Nephron (organoid): ENCODE data around the gene TSPAN11.
A peak's percentile ranks its signal among the peaks of the same experiment; 100 is the strongest.

Experiments
- H3K27ac Mint-ChIP-seq, 3 experiments: 2 replicates each; pipeline ENCODE4 v1.8.0; 2020; ENCODE audit warnings: mixed read lengths in 3 of 3, mild to moderate bottlenecking in 2 of 3, moderate library complexity in 1 of 3
- H3K27me3 Mint-ChIP-seq: 2 replicates; pipeline ENCODE4 v1.8.0; 2021; ENCODE audit warnings: low read depth, mild to moderate bottlenecking, moderate library complexity, mixed read lengths
- H3K36me3 Mint-ChIP-seq: 2 replicates; pipeline ENCODE4 v1.8.0; 2020; ENCODE audit warnings: low read depth, mixed read lengths
- H3K4me1 Mint-ChIP-seq: 2 replicates; pipeline ENCODE4 v1.8.0; 2020; ENCODE audit warnings: mixed read lengths
- H3K4me3 Mint-ChIP-seq, 3 experiments: 2 replicates each; pipeline ENCODE4 v1.8.0; 2020; ENCODE audit warnings: mild to moderate bottlenecking in 3 of 3, mixed read lengths in 3 of 3, moderate library complexity in 2 of 3
- H3K9me3 Mint-ChIP-seq: 2 replicates; pipeline ENCODE4 v1.8.0; 2020; ENCODE audit warnings: mixed read lengths
- TF ChIP-seq, protein P1 (sequence below), 3 experiments: fragments of 200-600 bp; sonication (generic); IDR thresholded peaks; one replicate each; pipeline ENCODE4 v1.5.0; 2021; ENCODE audit warnings: antibody characterized with exemption in 3 of 3; ENCODE audit not compliant: unreplicated experiment in 3 of 3

TSPAN11 gene

DNA sequence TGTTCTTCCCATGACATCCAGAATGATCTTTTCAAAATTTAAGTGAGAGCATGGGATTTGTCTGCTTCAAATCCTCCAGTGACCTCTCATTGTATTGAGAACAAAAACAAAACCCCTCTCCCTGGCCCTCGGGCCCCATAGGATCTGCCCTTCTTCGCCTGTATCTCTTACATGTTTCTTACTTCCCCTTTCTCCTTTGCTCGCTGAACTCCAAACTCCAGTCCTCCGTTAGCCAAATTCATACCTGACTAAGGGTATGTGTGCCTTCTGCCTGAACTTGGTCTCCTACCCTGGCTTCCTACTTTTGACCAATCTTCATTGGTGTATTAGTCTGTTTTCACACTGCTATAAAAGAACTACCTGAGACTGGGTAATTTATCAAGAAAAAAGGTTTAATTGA is 13.2 kb upstream of the TSPAN11 start:
- no peaks in the 10 kb centered on the region for H3K27me3 Mint-ChIP-seq
- peaks cover 5% of the 10 kb centered on the region for H3K9me3 Mint-ChIP-seq
- no peak overlapping the region for H3K27ac Mint-ChIP-seq
- TF ChIP-seq, protein P1, sequence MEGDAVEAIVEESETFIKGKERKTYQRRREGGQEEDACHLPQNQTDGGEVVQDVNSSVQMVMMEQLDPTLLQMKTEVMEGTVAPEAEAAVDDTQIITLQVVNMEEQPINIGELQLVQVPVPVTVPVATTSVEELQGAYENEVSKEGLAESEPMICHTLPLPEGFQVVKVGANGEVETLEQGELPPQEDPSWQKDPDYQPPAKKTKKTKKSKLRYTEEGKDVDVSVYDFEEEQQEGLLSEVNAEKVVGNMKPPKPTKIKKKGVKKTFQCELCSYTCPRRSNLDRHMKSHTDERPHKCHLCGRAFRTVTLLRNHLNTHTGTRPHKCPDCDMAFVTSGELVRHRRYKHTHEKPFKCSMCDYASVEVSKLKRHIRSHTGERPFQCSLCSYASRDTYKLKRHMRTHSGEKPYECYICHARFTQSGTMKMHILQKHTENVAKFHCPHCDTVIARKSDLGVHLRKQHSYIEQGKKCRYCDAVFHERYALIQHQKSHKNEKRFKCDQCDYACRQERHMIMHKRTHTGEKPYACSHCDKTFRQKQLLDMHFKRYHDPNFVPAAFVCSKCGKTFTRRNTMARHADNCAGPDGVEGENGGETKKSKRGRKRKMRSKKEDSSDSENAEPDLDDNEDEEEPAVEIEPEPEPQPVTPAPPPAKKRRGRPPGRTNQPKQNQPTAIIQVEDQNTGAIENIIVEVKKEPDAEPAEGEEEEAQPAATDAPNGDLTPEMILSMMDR (IDR thresholded peaks at IDR 0.05; ENCODE audit: unreplicated experiment in 3 of 3) = no peak
- H3K36me3 Mint-ChIP-seq = no peaks in the 10 kb centered on the region
- H3K4me1 Mint-ChIP-seq = peaks cover 17% of the 10 kb centered on the region
- H3K4me3 Mint-ChIP-seq = no peak overlapping the region

DNA sequence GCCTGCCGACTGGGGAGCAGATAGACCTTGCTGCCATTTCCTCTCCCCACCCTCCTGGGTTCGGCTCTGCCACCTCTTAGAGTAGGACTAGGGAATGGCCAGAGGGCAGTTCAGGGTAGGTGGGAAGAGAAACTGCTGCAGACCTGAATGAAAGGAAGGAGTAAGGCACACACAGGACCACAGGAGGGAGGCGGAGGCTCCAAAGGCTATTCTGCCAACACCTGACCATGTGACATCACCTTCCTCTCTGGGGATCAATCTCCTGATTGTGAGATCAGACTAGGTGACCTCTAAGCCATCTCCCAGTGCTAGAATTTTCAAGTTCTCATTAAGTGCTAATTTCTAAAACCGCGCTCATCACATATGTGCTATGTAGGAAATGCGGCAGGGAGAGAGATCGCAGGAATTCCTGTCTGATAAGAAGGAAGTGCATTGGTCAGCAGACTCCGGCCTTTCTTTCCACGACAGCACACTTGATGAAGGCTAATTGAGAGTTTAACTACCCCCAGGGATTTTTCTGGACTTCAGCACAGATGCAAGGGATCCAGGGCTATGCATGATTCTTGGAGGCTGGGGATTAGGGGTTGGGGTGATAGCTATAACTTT is 11.5 kb upstream of the TSPAN11 start:
- no peaks in the 10 kb centered on the region for H3K4me1 Mint-ChIP-seq
- H3K27ac Mint-ChIP-seq = no peak overlapping the region
- H3K4me3 Mint-ChIP-seq = no peak overlapping the region
- H3K27me3 Mint-ChIP-seq = no peaks in the 10 kb centered on the region
- H3K36me3 Mint-ChIP-seq = no peaks in the 10 kb centered on the region
- peaks cover 2% of the 10 kb centered on the region for H3K9me3 Mint-ChIP-seq
- TF ChIP-seq, protein P1 (IDR thresholded peaks at IDR 0.05; ENCODE audit: unreplicated experiment in 3 of 3) = no peak

DNA sequence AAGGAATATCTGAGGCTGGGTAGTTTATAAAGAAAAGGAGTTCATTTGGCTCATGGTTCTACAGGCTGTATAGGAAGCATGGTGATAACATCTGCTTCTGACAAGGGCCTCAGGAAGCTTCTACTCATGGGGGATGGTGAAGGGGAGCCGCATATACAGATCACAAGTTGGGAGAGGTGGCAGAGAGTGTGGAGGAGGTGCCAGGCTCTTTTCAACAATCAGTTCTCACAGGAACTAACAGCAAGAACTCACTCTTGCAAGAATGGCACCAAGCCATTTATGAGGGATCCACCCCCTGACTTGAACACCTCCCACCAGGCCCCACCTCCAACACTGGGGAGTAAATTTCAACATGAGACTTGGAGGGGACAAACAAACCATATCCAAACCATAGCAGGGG is 3.5 kb upstream of the TSPAN11 start:
- TF ChIP-seq, protein P1 (IDR thresholded peaks at IDR 0.05; ENCODE audit: unreplicated experiment in 3 of 3) = no peak

DNA sequence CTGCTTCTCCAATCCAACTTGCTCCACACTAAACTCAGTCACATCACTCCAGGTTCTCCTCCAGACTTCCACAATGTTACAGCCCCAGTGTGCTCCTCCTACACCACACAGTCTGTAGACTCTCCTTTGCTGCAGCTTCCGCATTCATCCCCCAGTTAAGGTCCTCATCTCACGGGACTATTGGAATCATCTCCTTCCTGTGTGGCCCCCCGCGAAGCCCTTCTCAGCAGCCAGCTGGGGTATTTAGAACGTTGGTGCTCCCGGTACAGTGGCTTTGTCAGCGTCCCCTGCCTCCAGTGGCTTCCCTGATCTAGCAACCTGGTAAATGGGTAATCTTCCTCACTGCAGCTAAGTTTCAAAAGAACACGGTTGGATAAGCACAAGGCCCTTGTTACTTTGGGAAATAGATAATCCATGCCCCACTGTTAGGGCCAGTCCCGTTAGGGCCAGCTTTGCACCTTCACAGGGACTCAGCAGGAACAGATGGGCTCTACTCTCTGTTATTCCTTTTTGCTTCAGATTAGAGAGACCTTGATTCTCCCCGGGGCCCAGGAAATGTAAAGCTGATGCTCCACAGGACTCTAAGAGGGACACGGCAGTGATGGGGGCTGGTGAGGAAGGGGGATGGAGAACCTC is 823 bp upstream of the TSPAN11 start:
- Mint-ChIP-seq H3K4me3 (peak overlapping the region; percentile 78 to 81 (median 80)), H3K27ac (peak overlapping the region; percentile 52 to 63 (median 60)), H3K27me3 (peaks cover 14% of the 10 kb centered on the region), H3K4me1 (peaks cover 38% of the 10 kb centered on the region), H3K36me3 (no peaks in the 10 kb centered on the region), H3K9me3 (no peaks in the 10 kb centered on the region)
- TF ChIP-seq, protein P1 (IDR thresholded peaks at IDR 0.05; ENCODE audit: unreplicated experiment in 3 of 3) = no peak

More for the DNA sequence above, 3.5 kb upstream of the TSPAN11 start:
- Mint-ChIP-seq H3K27ac (no peak overlapping the region), H3K4me1 (peaks cover 18% of the 10 kb centered on the region), H3K9me3 (no peaks in the 10 kb centered on the region), H3K27me3 (peaks cover 10% of the 10 kb centered on the region), H3K36me3 (no peaks in the 10 kb centered on the region), H3K4me3 (peak overlapping the region in 1 of 3 experiments; percentile 7)

DNA sequence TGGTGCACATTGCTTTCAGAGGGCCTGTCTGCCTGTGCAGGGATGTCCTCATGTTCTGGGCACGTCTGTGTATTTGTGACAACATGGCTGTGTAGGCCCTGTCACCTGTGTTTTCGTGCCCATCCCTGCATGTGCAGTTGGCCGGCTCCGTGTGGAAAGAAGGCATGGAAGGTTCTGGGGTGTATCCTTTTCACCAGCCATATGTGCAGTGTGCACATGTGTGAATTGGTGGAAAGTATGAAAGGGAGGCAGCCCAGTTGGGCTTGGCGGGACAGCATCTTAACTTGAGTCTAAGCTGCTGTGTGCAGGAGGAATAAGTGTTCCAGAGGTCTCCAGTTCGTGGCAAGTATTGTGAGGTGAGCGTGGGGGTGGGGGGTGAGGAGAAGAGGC is 669 bp downstream of the TSPAN11 start:
- Mint-ChIP-seq H3K4me3 (peak overlapping the region; percentile 80 to 84 (median 82)), H3K4me1 (peaks cover 38% of the 10 kb centered on the region), H3K27me3 (peaks cover 14% of the 10 kb centered on the region), H3K27ac (peak overlapping the region; percentile 11 to 48 (median 13)), H3K36me3 (no peaks in the 10 kb centered on the region), H3K9me3 (no peaks in the 10 kb centered on the region)
- TF ChIP-seq, protein P1 (IDR thresholded peaks at IDR 0.05; ENCODE audit: unreplicated experiment in 3 of 3) = no peak
